Fibroblast of the aortic adventitia (primary cell): ENCODE data around the gene C3orf80. TPM values are rescaled to one million over a fixed set of nuclear protein-coding genes. Genes with fewer than 3 reads are reported as not detected.

ENCODE experiments used
- DNase-seq: peaks from one replicate; pipeline ENCODE4 v3.0.0-alpha.2; 2010; ENCODE audit warnings: low read depth
- H3K4me3 ChIP-seq: 2 replicates; pipeline ENCODE4 v1.5.1; 2011; ENCODE audit warnings: low read depth, mild to moderate bottlenecking, control low read depth, low read length, moderate library complexity
- total RNA-seq: library from RNA; depleted of rRNA; stranded (reverse); fragments of >200 nt; gene quantifications from 2 replicates; pipeline ENCODE4 v1.2.3, GENCODE V29; 2012; ENCODE audit warnings: low replicate concordance
- TF ChIP-seq, protein P1 (sequence below): IDR thresholded peaks from 2 replicates; pipeline ENCODE4 v1.5.1; 2011; ENCODE audit warnings: mild to moderate bottlenecking, low read length, control low read depth, inconsistent platforms; ENCODE audit not compliant: insufficient read depth

Gene C3orf80
- total RNA-seq, 1 donor: 0.63 TPM

- TF ChIP-seq, protein P1, sequence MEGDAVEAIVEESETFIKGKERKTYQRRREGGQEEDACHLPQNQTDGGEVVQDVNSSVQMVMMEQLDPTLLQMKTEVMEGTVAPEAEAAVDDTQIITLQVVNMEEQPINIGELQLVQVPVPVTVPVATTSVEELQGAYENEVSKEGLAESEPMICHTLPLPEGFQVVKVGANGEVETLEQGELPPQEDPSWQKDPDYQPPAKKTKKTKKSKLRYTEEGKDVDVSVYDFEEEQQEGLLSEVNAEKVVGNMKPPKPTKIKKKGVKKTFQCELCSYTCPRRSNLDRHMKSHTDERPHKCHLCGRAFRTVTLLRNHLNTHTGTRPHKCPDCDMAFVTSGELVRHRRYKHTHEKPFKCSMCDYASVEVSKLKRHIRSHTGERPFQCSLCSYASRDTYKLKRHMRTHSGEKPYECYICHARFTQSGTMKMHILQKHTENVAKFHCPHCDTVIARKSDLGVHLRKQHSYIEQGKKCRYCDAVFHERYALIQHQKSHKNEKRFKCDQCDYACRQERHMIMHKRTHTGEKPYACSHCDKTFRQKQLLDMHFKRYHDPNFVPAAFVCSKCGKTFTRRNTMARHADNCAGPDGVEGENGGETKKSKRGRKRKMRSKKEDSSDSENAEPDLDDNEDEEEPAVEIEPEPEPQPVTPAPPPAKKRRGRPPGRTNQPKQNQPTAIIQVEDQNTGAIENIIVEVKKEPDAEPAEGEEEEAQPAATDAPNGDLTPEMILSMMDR: peak; percentile 49
- peak; percentile 82 for DNase-seq
- H3K4me3 ChIP-seq: no peak overlapping the region
Measured at GRCh38 chr3:160210799-160211221, 14.4 kb upstream of the C3orf80 start.

DNA sequence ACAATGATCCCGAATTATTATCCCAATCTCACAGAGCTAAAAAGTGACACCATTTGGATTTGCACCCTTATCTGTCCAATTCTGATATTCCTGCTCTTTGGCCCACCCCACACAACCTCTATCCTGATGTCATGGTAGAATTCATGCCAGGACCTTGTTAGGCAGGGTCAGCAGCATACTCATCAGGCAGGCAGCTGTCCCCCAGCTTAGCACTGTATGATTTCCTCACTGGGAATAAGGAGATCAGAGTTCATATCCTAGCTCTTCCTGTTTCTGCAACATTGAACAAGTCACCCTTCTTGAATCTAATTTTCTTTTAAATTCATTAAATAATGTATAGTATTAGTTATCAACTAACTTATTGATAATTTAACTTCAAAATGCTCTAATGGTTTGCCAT is 12.0 kb upstream of the C3orf80 start:
- TF ChIP-seq, protein P1: no peak
- no peak for DNase-seq

DNA sequence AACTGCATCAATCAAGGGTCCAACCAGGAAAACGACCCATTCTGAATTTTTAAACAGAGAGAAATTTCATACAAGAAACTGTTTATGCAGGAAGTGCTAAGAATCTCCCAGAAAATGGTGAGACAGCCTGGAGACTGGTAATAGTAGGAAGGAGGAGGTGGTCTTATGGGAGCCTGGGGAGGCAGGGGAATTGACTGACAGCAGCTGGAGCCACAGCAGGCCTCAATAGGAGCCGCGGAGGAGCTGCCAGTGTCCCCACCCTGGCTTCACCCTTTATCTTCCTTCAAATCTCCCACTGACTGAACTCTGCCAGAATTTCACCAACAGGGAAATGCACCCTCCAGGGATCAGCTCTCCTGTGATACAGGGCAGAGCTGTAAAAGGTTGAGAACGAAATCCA is 7.5 kb upstream of the C3orf80 start:
- no peak for DNase-seq
- no peak overlapping the region for H3K4me3 ChIP-seq
- TF ChIP-seq, protein P1: no peak

More for the DNA sequence above, 12.0 kb upstream of the C3orf80 start:
- no peak overlapping the region for H3K4me3 ChIP-seq

DNA sequence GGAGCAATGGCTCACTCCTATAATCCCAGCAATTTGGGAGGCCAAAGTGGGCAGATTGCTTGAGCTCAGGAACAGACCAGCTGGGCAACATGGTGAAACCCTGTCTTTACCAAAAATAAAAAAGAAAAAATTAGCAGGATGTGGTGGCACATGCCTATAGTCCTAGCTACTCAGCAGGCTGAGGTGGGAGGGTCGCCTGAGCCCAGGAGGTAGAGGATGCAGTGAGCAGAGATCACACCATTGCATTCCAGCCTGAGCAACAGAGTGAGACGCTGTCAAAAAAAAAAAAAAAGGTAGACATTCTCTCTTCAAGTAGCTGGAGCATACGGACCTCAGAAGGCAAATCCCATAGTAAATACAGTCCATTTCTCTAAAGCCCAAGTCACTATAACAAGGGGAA is 7.1 kb upstream of the C3orf80 start:
- H3K4me3 ChIP-seq: no peak overlapping the region

GRCh38 chr3:160220038-160220437 is 5.2 kb upstream of the C3orf80 start:
- H3K4me3 ChIP-seq: no peak overlapping the region
- TF ChIP-seq, protein P1: no peak
- no peak for DNase-seq

More for the DNA sequence above, 7.1 kb upstream of the C3orf80 start:
- DNase-seq: no peak
- TF ChIP-seq, protein P1: no peak

DNA sequence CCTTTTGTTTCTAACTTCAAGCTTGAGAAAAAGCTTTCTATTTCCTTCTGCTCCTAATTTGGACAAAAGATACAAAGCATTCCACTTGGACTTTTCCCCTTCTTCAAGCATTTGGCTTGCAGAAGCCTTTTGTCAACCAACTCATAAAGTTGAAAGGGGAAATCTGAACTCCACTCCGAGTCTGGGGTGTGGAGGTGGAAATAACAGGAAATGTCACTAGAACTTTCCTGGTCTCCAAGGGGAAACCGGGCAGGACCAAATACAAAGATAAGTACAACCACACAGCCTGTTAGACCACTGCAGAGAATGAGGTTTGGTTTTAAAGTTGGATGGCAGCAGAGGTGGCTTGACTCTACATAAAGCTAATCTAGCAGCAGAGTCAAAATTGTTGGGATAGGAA is 4.2 kb upstream of the C3orf80 start:
- DNase-seq: peak; percentile 48
- TF ChIP-seq, protein P1: no peak
- H3K4me3 ChIP-seq: no peak overlapping the region

GRCh38 chr3:160224256-160224655 is 966 bp upstream of the C3orf80 start:
- no peak overlapping the region for H3K4me3 ChIP-seq
- TF ChIP-seq, protein P1: no peak
- DNase-seq: no peak
